GM19395 (cell line): Measurements from ENCODE around the gene CCS.
"Not testable (repeated sequence)": the region's sequence is repeated elsewhere in the genome, so short reads cannot be mapped to it uniquely, and the experiment has no call there.

Experiments used
- ATAC-seq: cut with Tn5 transposase; IDR thresholded peaks from one replicate; pipeline ENCODE4 v1.9.1; 2021; ENCODE audit warnings: mild to moderate bottlenecking, moderate library complexity; ENCODE audit not compliant: unreplicated experiment

The CCS gene

GRCh38 chr11:66561178-66561974 is 31.6 kb upstream of the CCS start:
- ATAC-seq = no peak

DNA sequence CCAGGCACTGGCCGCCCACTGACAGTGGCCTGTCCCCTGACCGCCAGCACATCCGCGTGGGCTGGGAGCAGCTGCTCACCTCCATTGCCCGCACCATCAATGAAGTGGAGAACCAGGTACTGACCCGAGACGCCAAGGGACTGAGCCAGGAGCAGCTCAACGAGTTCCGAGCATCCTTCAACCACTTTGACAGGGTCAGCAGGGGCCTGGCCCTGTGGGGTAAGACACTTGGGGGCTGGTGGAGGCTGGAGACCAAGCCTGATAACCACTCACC is 31.1 kb upstream of the CCS start:
- no peak for ATAC-seq

DNA sequence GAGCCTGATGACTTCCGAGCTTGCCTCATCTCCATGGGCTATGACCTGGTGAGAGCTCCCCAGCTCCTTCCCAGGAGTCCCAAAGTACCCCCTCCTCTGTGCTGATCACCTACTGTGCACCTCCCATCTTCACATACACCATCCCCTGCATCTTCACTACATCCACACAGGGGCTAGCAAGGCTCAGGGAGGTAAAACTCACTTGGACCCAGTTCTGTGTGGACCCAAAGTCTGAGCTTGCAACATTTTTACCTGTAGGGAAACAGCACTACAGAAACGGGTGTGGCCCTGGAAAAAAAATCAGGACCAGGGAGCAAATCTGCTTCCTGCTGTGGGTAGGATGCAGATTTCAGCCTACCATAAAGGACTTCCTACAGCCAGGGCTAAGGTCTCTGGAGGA is 30.7 kb upstream of the CCS start:
- no peak for ATAC-seq

DNA sequence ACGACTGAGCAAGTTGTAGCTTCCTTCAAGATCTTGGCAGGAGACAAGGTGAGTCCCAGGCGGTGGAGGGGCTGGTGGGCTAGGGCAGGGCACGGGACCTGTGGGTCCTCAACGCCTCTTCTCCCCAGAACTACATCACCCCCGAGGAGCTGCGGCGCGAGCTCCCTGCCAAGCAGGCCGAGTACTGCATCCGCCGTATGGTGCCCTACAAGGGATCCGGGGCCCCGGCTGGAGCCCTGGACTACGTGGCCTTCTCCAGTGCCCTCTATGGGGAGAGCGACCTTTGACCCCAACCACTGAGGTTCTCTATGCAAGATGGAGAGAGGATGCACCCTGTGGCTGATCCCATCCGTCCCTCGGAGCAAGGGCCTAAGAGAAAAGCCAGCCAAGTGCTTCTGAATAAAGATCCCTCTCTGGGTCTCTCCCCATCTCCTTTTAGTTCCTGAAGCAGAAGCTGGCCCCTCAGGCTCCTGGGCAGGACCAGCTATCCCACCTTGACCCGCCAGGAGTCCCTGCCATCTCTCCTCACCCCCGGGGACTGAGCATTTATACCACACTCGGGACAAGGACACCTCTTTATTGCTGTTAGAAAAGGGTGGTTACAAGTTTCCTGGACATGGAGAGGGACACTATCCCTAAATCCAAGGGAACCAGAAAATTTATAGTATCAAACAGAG is 29.9 kb upstream of the CCS start:
- ATAC-seq = no peak

DNA sequence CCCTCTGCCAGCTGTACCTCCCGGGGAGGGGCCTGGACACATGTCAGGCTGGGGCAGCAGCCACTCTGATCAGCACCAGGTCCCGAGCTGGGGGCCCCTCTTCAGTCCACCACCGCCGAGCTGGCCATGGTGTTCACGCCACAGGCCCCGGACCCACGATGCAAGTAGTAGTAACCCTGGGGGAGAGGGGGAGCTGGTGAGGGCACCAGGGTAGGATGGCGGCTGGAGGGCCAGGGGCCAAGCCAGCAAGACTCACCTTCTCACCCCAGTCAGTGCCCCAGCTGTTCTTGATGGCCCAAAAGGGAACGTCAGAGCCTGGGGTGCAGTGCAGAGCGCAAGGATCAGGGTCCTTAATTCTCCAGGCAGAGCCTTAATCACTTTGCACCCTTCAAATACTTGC is 29.2 kb upstream of the CCS start:
- no peak for ATAC-seq

DNA sequence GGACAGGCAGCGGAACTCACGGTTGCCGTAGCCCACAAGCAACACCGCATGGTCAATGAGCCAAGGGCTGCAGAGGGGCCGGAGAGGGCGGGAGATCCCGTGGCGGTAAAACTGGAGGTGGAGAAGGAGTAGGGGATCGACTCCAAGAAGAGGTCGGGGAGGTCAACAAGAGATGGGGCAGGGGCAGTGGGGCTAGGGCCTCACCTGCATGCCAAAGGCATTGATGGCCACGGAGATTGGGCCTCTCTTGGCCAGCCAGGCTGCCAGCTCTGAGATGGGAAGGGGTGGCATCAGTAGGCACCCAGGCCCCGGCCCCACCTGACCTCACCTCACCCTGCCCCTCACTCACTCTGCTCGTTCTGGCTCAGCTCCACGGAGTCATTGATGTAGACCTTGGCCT is 28.4 kb upstream of the CCS start:
- no peak for ATAC-seq

DNA sequence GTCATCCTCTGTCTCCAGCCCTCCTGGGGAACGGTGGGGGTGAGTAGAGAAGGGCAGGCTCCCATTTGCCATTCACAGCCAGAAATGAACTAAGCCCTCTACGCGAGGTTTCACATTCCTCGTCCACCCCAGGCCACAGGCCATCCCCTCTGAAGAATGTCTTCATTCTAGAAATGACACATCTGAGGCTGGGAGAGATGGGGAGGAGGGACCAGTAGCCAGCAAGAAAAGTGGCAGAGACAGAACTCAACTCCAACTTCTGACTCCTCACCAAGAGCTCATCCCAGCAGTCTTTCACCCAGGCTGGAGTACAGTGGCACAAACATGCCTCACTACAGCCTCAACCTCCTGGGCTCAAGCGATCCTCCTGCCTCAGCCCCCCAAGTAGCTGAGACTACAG is 28.0 kb upstream of the CCS start:
- no peak for ATAC-seq

DNA sequence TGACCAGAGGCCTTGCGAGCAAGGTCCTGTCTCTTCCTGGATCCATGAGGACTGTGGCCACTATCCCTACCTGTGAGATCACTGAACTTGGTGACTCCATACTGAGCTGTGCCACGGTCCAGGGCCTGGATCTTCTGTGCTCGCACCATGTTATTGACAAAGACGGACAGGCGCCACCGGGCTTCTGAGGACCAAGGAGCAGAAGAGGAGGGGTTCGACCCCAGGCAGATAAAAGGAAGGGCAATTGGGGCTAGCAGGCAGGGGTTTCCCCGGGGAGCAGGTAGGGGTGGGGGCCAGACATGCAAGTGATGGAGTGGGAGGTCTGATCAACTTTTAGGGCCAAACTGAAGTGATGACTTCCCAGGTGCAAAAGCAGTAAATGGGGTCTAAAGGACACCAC is 26.8 kb upstream of the CCS start:
- ATAC-seq = no peak

GRCh38 chr11:66567787-66568123 is 25.2 kb upstream of the CCS start:
- no peak for ATAC-seq

DNA sequence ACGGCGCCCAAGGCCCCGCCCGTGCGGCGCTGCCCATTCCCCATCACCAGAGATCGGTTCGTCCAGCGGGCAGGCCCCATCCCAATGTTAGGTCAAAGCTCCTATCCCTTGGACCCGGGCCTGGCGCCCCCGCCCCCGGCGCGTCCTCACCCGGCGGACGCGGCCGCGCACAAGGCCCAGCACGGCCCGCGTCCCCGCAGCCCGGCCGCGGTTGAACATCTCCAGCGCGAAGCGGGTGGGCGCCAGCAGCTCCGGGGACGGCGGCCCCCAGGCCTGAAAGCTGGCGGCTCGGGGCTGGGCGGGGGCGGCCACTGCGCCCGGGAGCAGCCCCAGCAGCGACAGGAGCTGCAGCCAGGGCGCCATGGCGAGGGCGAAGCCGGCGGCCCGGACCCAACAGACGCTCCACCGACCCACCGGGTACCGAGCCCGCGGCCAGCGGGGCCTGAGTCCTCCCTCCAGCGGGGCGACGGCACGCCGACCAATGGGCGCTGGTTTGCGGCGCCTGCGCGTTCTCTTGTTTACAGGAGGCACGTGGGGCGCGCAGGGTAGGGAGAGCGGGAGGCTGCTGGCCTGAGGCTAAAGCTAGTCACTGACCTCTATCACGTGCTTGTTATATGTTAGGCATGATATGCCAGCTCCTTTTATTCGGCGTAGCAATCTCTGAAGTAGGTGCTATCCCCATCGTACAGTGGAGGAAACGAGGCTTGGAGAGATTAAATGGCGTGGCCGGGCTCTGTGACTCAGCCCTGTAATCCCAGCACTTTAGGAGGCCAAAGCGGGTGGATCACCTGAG is 24.7 kb upstream of the CCS start, which contains the start of gene CTSF:
CTSF (minus strand) TSS at position 483 of the 793 bp plus-strand sequence; CDS start at position 363, 120 bp downstream.
- no peak for ATAC-seq

- no peak for ATAC-seq
Observed at GRCh38 chr11:66569076-66569475, 23.9 kb upstream of the CCS start.

- ATAC-seq = no peak
Observed at GRCh38 chr11:66570079-66570849, 22.7 kb upstream of the CCS start.

DNA sequence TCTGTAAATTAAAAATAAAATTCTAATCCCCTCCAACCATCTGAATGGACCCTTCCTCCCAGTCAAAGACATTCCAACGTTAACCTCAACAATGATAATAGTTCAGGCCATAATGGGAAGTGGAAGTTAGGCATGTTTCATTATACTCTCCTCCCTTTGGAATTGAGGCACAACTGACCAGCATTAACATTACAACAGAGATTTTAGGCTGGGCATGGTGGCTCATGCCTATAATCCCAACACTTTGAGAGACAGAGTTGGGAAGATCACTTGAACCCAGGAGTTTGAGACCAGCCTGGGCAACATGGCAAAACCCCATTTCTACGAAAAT is 22.2 kb upstream of the CCS start:
- no peak for ATAC-seq

DNA sequence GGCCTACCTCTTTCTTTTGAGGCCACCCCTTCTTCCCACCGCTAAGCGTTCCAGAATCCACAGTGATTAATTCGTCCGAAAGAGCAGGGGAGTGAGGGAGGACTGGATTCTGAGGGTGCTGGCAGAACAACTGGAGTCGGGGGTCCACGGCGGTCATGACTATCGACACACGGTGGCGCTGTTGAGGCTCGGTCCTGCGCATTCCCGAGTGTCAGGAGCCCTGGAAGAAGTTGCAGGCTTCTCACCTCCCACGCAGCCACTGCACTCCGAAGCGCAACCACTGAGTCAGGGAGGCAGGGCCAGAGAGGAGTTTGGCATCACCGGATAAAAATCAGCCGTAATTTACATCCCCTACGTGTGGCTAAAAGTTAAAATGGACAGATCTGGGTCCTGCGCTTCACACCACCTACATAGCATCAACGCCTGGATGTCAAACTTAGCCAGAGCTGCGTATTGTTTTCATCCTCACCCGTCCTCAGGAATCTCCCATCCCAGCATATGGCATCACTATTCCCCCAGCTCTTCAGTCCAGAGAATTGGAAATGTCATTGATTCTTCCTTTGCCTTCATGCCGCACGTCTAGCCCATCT is 13.9 kb upstream of the CCS start:
- ATAC-seq = no peak

DNA sequence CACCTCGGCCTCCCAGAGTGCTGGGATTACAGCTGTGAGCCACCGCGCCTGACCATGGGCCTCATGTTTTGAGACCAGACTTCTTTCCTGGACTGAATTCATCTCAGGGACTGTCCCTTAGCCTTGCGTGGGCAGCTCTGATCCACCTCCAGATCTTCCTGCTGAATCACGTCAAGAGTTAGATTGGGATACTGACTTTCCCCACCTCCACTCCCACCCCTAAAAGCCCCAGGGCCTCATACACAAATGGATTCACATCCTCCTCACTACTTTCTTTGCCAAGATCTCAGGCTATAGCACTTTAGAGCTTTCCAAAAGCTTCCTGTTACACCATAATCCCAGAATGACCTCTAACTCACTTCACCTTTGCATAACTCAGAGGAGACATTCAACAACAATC is 12.2 kb upstream of the CCS start:
- ATAC-seq = no peak

- no peak for ATAC-seq
Observed at GRCh38 chr11:66581261-66581660, 11.7 kb upstream of the CCS start.

- not testable (repeated sequence) for ATAC-seq
Observed at GRCh38 chr11:66582565-66583147, 10.3 kb upstream of the CCS start.

- not testable (repeated sequence) for ATAC-seq
Observed at GRCh38 chr11:66585447-66585846, 7.5 kb upstream of the CCS start.

DNA sequence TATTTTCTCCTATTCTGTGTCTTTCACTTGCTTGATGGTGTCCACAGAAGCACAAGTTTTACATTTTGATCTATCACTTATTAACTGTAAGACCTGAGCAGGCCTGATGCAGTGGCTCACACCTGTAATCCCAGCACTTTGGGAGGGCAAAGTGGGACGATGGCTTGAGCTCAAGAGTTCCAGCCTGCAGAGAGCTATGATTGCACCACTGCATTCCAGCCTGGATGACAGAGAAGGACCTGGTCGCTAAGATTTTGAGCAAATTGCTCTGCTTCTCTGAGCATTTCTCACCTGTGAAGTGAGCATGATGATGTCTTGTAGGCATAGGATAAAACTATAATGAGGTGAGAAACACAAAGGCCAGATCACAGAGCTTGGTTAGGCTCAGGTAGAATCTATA is 6.8 kb upstream of the CCS start:
- ATAC-seq = no peak

DNA sequence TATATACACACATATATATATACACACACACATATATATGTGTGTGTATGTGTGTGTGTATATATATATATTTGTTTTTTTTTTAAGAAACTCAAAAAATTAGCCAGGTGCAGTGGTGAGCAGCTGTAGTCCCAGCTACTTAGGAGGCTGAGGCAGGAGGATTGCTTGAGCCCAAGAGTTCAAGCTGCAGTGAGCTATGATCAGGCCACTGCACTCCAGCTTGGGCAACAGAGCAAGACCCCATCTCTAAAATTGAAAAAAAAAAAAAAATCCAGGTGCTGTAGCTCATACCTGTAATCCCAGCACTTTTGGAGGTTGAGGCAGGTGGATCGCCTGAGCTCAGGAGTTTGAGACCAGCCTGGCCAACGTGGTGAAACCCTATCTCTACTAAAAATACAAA is 3.7 kb upstream of the CCS start:
- not testable (repeated sequence) for ATAC-seq
